ENCODE results near the gene LSM4. TPM values are rescaled to one million over a fixed set of nuclear protein-coding genes. Genes with fewer than 3 reads are reported as not detected.

The LSM4 gene
- total and polyA plus RNA-seq, 4 donors, result 32.2 to 91.8 (median 46.5) TPM

DNA sequence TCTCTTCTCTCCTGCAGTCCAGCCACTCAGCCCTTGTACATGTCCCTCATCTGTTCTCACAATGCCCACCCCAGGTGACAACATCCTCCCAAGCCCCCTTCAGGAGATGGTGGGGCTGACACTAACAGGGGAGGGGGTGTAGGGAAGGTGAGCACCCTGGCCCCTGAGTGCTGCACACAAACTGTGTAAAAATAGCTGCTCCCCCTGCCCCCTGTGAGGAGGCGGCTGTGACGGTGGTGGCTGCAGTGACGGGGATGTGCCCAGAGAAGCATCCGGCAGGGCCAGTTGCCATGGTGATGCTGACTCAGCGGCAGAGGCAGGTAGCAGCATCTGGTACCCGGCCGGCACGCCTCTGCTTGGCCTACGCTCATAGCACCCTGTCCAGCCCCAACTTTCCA is 28.4 kb downstream of the LSM4 start:
- Histone ChIP-seq H3K27ac (ENCODE audit: low read depth in 1 of 2, low read length in 2 of 2) (no peak overlapping the region), H3K4me3 (ENCODE audit: low read length in 2 of 2) (no peak overlapping the region), H3K4me1 (ENCODE audit: control insufficient read depth in 1 of 2, insufficient read depth in 2 of 2, low read length in 2 of 2) (no peaks in the 10 kb centered on the region), H3K27me3 (ENCODE audit: control insufficient read depth in 1 of 2, insufficient read depth in 2 of 2, low read length in 1 of 2) (no peaks in the 10 kb centered on the region), H3K9me3 (ENCODE audit: control insufficient read depth, low read length) (no peaks in the 10 kb centered on the region), H3K36me3 (ENCODE audit: control insufficient read depth in 1 of 2, insufficient read depth in 2 of 2, low read length in 1 of 2) (no peaks in the 10 kb centered on the region)
- ATAC-seq (ENCODE audit: low FRiP score), result no peak
- 58 to 59% methylated on average over 9 of the region's 9 CpGs for WGBS, 2 donors
- intact Hi-C loops (cut with DNase I), result no loop called here
- DNase-seq, result peak; percentile 78 to 82

DNA sequence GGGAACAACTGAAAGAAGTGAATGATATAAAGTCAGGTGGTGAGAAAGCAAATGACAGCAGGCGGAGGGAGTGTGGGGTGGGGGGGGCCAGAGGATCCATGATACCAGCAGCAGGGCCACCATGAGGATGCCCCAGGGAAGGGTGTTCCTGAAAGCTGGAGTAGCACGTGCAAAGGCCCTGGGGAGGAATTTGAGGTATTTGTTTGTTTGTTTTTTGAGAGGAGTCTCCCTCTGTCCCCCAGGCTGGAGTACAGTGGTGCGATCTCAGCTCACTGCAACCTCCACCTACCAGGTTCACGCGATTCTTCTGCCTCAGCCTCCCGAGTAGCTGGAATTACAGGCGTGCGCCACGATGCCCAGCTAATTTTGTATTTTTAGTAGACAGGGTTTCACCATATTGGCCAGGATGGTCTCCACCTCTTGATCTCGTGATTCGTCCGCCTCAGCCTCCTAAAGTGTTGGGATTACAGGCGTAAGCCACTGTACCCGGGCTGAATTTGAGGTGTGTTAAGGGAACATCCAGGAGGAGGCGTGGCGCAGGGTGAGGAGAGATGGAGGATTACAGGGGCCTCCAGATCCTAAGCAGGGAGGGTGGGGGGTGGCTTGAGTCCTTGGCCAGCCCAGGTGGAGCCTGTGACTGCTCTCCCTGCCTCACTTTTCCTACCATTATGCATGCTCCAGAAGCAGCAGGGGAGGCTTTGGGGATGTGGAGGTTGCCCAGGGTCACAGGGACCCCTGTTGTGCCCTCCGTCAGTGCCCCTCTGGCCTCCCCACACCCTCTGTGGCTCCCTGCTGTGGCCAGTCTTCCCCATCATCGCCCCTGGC is 29.0 kb downstream of the LSM4 start:
- ATAC-seq (ENCODE audit: low FRiP score), result no peak
- no peaks in the 10 kb centered on the region for H3K36me3 ChIP-seq (ENCODE audit: control insufficient read depth in 1 of 2, insufficient read depth in 2 of 2, low read length in 1 of 2)
- 53 to 57% methylated on average over 18 of the region's 18 CpGs for WGBS, 2 donors
- H3K27me3 ChIP-seq (ENCODE audit: control insufficient read depth in 1 of 2, insufficient read depth in 2 of 2, low read length in 1 of 2), result no peaks in the 10 kb centered on the region
- intact Hi-C loops (cut with DNase I), result no loop called here
- no peak overlapping the region for H3K4me3 ChIP-seq (ENCODE audit: low read length in 2 of 2)
- DNase-seq, result no peak
- peak overlapping the region; percentile 94 to 95 for H3K27ac ChIP-seq (ENCODE audit: low read depth in 1 of 2, low read length in 2 of 2)
- H3K4me1 ChIP-seq (ENCODE audit: control insufficient read depth in 1 of 2, insufficient read depth in 2 of 2, low read length in 2 of 2), result no peaks in the 10 kb centered on the region
- H3K9me3 ChIP-seq (ENCODE audit: control insufficient read depth, low read length), result no peaks in the 10 kb centered on the region

DNA sequence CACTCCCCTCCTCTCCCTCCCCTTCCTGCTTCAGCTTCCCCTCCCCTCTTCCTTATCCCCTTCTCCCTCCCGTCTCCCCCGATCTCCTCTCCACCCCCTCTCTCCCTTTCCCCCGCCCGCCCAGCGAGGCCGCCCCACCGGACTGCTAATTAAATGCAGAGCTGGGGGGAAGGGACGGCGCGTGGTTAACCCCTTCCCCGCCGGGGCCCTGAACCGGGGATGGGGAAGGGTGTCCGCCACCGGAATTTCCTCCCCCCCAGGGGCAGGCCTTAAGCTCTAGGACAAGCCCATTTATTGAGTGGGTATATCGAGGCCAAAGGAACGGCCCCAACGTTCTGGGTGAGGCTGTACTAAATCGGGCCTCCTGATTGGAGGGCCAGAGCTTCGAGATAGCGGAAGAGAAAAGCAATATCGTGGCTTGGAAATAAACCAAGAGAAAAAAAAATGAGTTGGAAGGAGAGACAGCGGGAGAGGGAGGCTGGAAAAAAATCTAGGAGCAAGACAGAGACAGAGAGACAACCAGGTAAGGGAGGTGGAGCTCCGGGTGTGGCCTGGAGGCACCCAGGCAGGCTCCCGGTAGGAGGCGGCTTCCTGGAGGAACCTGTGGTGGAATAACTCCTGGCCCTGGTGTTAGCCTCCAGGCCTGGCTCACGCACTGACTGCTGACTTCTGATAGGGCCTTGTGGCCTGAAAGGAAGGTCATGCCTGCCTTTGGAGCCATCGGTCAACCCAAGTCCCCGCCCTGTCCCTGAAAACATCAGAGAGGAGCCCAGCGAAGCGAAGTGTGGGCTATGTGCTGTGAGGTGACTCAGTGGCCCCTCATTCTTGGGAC is 29.9 kb downstream of the LSM4 start:
- H3K27ac ChIP-seq (ENCODE audit: low read depth in 1 of 2, low read length in 2 of 2), result peak overlapping the region; percentile 94 to 95
- no peaks in the 10 kb centered on the region for H3K36me3 ChIP-seq (ENCODE audit: control insufficient read depth in 1 of 2, insufficient read depth in 2 of 2, low read length in 1 of 2)
- H3K4me3 ChIP-seq (ENCODE audit: low read length in 2 of 2), result peak overlapping the region; percentile 63 to 66
- H3K27me3 ChIP-seq (ENCODE audit: control insufficient read depth in 1 of 2, insufficient read depth in 2 of 2, low read length in 1 of 2), result no peaks in the 10 kb centered on the region
- intact Hi-C loops (cut with DNase I), result no loop called here
- DNase-seq (peak; percentile 91 to 93), ATAC-seq (ENCODE audit: low FRiP score) (peak; percentile 64)
- 8 to 10% methylated on average over 29 to 31 of the region's 31 CpGs for WGBS, 2 donors
- H3K9me3 ChIP-seq (ENCODE audit: control insufficient read depth, low read length), result no peaks in the 10 kb centered on the region
- H3K4me1 ChIP-seq (ENCODE audit: control insufficient read depth in 1 of 2, insufficient read depth in 2 of 2, low read length in 2 of 2), result no peaks in the 10 kb centered on the region

DNA sequence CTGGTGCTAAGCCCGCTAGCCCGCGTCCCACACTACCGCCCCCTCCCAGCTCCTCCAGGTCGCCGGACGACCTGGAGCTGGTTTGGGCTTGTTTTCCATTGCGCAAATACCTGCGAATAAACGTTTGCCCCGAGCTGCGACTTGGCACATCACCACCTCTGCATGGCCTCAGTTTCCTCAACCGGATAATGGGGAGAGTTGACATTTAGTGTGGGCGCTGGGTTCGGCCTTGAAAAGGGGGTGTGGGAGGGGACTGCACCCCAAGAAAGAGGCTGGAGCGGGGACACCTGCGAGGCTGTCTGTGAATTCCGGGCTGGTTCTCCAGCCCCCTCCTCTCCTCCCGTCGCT is 30.4 kb downstream of the LSM4 start:
- no peak for DNase-seq
- Histone ChIP-seq H3K4me1 (ENCODE audit: control insufficient read depth in 1 of 2, insufficient read depth in 2 of 2, low read length in 2 of 2) (no peaks in the 10 kb centered on the region), H3K9me3 (ENCODE audit: control insufficient read depth, low read length) (no peaks in the 10 kb centered on the region), H3K27ac (ENCODE audit: low read depth in 1 of 2, low read length in 2 of 2) (peak overlapping the region; percentile 94 to 95), H3K4me3 (ENCODE audit: low read length in 2 of 2) (peak overlapping the region; percentile 63 to 66), H3K36me3 (ENCODE audit: control insufficient read depth in 1 of 2, insufficient read depth in 2 of 2, low read length in 1 of 2) (no peaks in the 10 kb centered on the region), H3K27me3 (ENCODE audit: control insufficient read depth in 1 of 2, insufficient read depth in 2 of 2, low read length in 1 of 2) (no peaks in the 10 kb centered on the region)
- no peak for ATAC-seq (ENCODE audit: low FRiP score)
- intact Hi-C loops (cut with DNase I), result no loop called here
- WGBS, 2 donors, result 0 to 1% methylated on average over 20 of the region's 20 CpGs

DNA sequence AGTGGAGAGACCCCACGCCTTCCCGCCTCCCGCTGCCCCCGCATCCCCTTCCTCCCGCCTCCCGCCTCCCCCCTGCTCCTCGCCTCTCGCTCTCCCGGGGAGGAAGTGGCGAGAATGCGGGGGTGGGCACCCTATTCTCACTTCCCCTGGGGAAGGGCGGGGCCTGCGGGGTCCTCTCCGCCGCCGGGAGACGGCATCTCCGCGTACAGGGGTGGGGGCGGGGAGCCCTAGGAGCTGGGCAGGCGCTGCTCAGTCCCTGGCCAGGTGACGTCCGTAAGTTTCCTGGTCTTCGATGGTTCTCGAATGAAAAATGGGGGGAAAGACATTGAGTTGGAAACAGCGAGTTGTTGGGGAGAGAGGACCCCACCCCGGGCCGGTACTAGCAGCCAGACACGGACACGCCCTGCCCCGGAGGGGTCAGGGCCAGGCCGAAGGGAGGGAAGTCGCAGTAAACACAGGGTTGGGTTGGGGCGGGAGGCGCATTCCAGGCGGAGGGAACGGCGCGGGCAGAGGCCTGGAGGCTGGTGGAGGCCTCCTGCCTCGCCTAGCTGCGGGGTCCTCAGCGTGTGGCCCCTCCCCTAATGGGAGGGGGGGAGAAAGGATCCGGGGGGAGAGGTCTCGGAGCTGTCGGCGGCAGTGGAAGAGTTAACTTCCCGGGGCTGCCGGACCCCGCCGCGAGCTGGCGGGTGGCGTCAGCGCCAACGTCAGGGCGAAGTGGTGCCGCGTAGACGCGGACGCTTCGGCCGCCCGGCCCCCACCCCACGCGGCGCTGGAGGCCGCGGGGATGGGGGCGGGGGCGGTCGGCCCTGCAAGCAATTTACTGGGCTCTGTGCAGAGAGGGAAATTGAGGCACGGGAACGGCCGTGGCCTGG is 31.1 kb downstream of the LSM4 start:
- Histone ChIP-seq H3K9me3 (ENCODE audit: control insufficient read depth, low read length) (no peaks in the 10 kb centered on the region), H3K36me3 (ENCODE audit: control insufficient read depth in 1 of 2, insufficient read depth in 2 of 2, low read length in 1 of 2) (no peaks in the 10 kb centered on the region), H3K27me3 (ENCODE audit: control insufficient read depth in 1 of 2, insufficient read depth in 2 of 2, low read length in 1 of 2) (no peaks in the 10 kb centered on the region), H3K4me1 (ENCODE audit: control insufficient read depth in 1 of 2, insufficient read depth in 2 of 2, low read length in 2 of 2) (no peaks in the 10 kb centered on the region), H3K4me3 (ENCODE audit: low read length in 2 of 2) (peak overlapping the region; percentile 63 to 66), H3K27ac (ENCODE audit: low read depth in 1 of 2, low read length in 2 of 2) (peak overlapping the region; percentile 94 to 95)
- WGBS, 2 donors, result 0 to 1% methylated on average over 64 to 75 of the region's 75 CpGs
- DNase-seq (peak; percentile 95 to 97), ATAC-seq (ENCODE audit: low FRiP score) (peak; percentile 89)
- intact Hi-C loops (cut with DNase I), result no loop called here

DNA sequence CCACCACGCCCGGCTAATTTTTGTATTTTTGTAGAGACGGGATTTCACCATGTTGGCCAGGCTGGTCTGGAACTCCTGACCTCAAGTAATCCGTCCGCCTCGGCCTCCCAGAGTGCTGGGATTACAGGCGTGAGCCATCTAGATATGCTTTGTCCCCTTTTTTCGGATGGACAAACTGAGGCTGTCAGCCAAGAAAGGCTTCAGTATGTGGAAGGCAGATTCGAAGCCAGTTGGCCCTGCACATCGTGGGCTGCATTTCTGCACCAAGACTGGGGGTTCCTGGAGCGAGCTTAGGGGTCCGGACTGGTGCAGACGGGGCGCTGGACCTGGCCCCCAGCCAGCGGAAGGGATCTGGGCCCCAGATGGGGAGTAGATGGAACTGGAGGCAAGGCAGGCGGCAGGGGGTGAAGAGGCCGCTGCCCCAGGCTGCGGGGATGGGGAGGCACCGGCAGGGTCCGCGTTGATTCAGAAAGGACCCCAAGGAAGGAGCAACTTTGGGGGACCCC is 31.8 kb downstream of the LSM4 start:
- peak overlapping the region; percentile 94 to 95 for H3K27ac ChIP-seq (ENCODE audit: low read depth in 1 of 2, low read length in 2 of 2)
- peak overlapping the region in 1 of 2 donors; percentile 63 for H3K4me3 ChIP-seq (ENCODE audit: low read length in 2 of 2)
- H3K9me3 ChIP-seq (ENCODE audit: control insufficient read depth, low read length), result no peaks in the 10 kb centered on the region
- ATAC-seq (ENCODE audit: low FRiP score) (no peak), DNase-seq (no peak)
- no peaks in the 10 kb centered on the region for H3K36me3 ChIP-seq (ENCODE audit: control insufficient read depth in 1 of 2, insufficient read depth in 2 of 2, low read length in 1 of 2)
- intact Hi-C loops (cut with DNase I), result no loop called here
- H3K27me3 ChIP-seq (ENCODE audit: control insufficient read depth in 1 of 2, insufficient read depth in 2 of 2, low read length in 1 of 2), result no peaks in the 10 kb centered on the region
- H3K4me1 ChIP-seq (ENCODE audit: control insufficient read depth in 1 of 2, insufficient read depth in 2 of 2, low read length in 2 of 2), result no peaks in the 10 kb centered on the region
- WGBS, 2 donors, result 26% methylated on average over 21 of the region's 21 CpGs

DNA sequence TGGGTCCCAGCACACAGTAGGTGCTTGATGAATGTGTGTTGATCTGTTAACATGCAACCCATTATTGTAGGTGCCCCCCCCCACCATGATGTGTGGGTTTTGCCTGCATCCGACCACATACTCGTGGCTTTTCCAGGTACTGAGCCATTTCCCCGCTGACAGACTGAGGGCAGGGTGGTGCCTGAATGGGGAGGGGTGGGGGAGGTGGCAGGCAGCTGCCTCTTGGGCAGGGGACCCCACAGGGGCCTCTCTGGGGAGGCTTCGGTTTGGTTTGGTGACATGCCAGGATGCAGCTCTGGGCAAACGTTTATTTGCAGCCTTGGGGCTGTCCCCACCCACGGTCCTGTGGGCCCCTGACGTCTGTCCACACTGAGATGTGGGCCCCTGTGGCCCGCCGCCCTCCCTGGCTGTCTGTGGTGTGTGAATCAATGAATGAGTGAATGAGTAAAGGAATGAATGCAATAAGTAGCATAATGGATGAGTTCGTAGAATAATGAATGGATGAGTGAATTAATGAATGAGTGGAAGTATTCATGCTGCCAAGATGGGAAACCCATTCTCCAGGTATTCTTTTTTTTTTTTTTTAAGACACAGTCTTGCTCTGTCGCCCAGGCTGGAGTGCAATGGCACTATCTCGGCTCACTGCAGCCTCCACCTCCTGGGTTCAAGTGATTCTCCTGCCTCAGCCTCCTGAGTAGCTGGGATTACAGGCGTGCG is 32.4 kb downstream of the LSM4 start:
- Histone ChIP-seq H3K36me3 (ENCODE audit: control insufficient read depth in 1 of 2, insufficient read depth in 2 of 2, low read length in 1 of 2) (no peaks in the 10 kb centered on the region), H3K27me3 (ENCODE audit: control insufficient read depth in 1 of 2, insufficient read depth in 2 of 2, low read length in 1 of 2) (no peaks in the 10 kb centered on the region), H3K27ac (ENCODE audit: low read depth in 1 of 2, low read length in 2 of 2) (peak overlapping the region in 1 of 2 donors; percentile 1), H3K4me1 (ENCODE audit: control insufficient read depth in 1 of 2, insufficient read depth in 2 of 2, low read length in 2 of 2) (no peaks in the 10 kb centered on the region), H3K4me3 (ENCODE audit: low read length in 2 of 2) (no peak overlapping the region), H3K9me3 (ENCODE audit: control insufficient read depth, low read length) (no peaks in the 10 kb centered on the region)
- 22 to 25% methylated on average over 14 of the region's 14 CpGs for WGBS, 2 donors
- intact Hi-C loops (cut with DNase I), result no loop called here
- ATAC-seq (ENCODE audit: low FRiP score) (no peak), DNase-seq (peak in 1 of 2 donors; percentile 73)
